ENCODE data around the gene PLA2G15. TPM values are rescaled to one million over a fixed set of nuclear protein-coding genes. Genes with fewer than 3 reads are reported as not detected.

The PLA2G15 gene
- polyA plus RNA-seq, 1 experiment = 15.7 TPM

DNA sequence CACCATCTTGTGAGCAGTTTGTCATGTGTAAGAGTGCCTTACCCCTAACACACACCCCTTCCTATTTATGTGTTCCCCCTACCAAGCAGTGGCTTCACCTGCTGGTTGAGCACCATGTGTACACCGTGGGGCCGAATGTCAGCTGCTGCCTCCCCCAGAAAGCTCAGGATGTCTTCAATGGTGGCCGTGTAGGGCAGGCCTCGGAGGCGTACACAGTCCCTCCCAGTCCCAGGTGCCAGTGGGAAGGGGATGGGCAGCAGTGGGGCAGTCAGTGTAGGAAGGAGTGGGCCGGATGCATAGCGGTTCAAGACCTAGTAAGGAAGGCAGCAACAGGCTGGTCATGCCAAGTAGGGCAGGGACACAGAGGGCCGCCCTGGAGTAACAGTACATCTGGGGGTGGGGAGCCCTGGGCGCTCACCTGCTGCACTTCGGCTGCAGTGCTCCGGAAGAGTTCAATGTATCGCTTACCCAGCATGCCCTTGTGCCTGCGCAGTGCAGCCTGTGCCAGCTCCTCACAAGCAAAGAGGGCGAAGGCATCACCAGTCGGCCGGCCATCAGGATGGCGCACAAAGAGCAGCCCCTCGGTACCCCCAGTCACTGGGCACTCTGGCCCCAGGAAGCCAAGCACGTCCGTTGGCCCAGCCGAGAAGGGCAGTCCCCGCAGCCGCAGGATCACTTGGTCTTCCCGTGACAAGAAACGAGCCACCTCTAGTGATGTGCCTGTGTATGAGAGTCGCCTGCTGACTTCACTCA lies 13.6 kb upstream of the PLA2G15 start:
- DNase-seq (ENCODE audit: low read depth, low spot score) = no peak
- ChIA-PET CTCF (interaction anchor here (0.5 to 1.2 kb wide), 3 partner anchors 166 to 238 kb away, joined by 3 read pairs; no protein-coding TSS in a partner anchor), POLR2A (no interaction called here)
- Histone ChIP-seq H3K9me3 (ENCODE audit: control insufficient read depth, insufficient read depth, low read length) (no peaks in the 10 kb centered on the region; the same call in 1 of the 2 replicates), H3K27me3 (ENCODE audit: control insufficient read depth, insufficient read depth, low read length) (no peaks in the 10 kb centered on the region), H3K27ac (ENCODE audit: low read depth, low read length) (no peak overlapping the region), H3K4me3 (ENCODE audit: low read depth, low read length) (no peak overlapping the region)
- TF ChIP-seq, protein P1, sequence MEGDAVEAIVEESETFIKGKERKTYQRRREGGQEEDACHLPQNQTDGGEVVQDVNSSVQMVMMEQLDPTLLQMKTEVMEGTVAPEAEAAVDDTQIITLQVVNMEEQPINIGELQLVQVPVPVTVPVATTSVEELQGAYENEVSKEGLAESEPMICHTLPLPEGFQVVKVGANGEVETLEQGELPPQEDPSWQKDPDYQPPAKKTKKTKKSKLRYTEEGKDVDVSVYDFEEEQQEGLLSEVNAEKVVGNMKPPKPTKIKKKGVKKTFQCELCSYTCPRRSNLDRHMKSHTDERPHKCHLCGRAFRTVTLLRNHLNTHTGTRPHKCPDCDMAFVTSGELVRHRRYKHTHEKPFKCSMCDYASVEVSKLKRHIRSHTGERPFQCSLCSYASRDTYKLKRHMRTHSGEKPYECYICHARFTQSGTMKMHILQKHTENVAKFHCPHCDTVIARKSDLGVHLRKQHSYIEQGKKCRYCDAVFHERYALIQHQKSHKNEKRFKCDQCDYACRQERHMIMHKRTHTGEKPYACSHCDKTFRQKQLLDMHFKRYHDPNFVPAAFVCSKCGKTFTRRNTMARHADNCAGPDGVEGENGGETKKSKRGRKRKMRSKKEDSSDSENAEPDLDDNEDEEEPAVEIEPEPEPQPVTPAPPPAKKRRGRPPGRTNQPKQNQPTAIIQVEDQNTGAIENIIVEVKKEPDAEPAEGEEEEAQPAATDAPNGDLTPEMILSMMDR (IDR thresholded peaks at IDR 0.05; ENCODE audit: low read depth, low read length) = no peak

DNA sequence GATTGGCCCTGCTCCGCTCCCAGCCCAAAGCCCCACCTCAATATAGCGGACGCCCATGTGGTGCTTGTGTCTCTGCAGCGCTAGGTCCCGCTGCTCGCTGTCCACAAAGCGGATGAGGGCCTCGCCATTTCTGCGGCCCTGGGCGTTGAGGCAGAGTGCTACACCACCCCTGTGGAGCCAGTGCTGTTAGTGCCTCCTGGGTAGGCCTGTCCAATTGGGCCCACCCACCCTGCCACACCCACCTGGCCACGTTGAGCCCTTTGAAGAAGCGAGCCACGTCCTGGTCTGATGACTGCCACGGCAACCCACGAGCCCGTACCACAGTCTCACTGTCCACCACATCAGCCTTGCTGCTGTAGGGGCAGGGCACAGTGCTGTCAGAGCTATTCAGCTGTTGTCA lies 12.8 kb upstream of the PLA2G15 start:
- no peak for DNase-seq (ENCODE audit: low read depth, low spot score)
- TF ChIP-seq, protein P1 (IDR thresholded peaks at IDR 0.05; ENCODE audit: low read depth, low read length) = no peak
- Histone ChIP-seq H3K27ac (ENCODE audit: low read depth, low read length) (no peak overlapping the region), H3K27me3 (ENCODE audit: control insufficient read depth, insufficient read depth, low read length) (no peaks in the 10 kb centered on the region), H3K4me3 (ENCODE audit: low read depth, low read length) (no peak overlapping the region), H3K9me3 (ENCODE audit: control insufficient read depth, insufficient read depth, low read length) (no peaks in the 10 kb centered on the region; the same call in 1 of the 2 replicates)
- CTCF ChIA-PET = no interaction called here
- POLR2A ChIA-PET = no interaction called here

DNA sequence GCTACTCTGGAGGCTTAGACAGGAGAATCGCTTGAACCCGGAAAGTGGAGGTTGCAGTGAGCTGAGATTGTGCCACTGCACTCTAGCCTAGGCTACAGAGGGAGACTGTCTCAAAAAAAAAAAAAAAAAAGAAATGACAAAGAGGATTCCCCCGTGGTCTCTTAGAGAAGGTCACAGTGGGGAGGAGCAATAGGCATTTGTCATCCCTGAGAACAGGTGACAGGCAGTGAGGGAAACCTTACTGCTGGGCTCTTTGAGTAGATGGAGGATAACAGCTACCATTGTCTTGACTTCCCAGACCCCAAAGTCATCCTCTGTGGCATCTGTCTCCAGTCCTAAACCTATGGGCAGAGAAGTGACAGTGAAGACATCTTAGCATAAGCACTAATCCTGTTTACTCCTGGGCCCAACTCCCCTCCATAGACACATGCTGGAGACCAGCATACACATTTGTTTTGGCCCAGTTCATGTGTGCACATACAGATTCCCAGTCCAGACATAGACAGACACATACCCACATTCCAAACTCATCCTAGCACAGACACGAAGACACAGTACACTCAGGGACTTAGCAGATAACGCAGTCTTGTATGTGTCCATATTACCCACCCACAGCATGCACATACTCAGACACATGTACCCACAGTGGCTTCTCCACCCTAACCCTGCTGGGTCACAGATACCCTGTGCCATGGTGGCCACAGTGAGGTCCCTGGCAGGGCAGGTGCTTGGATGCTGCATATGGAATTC lies 11.9 kb upstream of the PLA2G15 start:
- no peak for DNase-seq (ENCODE audit: low read depth, low spot score)
- Histone ChIP-seq H3K9me3 (ENCODE audit: control insufficient read depth, insufficient read depth, low read length) (no peaks in the 10 kb centered on the region; the same call in 1 of the 2 replicates), H3K27ac (ENCODE audit: low read depth, low read length) (no peak overlapping the region), H3K27me3 (ENCODE audit: control insufficient read depth, insufficient read depth, low read length) (no peaks in the 10 kb centered on the region), H3K4me3 (ENCODE audit: low read depth, low read length) (no peak overlapping the region)
- ChIA-PET CTCF (interaction anchor here (0.7 to 1.5 kb wide), 3 partner anchors 96 to 225 kb away, joined by 3 to 6 read pairs (median 4); no protein-coding TSS in a partner anchor), POLR2A (no interaction called here)
- TF ChIP-seq, protein P1 (IDR thresholded peaks at IDR 0.05; ENCODE audit: low read depth, low read length) = no peak

DNA sequence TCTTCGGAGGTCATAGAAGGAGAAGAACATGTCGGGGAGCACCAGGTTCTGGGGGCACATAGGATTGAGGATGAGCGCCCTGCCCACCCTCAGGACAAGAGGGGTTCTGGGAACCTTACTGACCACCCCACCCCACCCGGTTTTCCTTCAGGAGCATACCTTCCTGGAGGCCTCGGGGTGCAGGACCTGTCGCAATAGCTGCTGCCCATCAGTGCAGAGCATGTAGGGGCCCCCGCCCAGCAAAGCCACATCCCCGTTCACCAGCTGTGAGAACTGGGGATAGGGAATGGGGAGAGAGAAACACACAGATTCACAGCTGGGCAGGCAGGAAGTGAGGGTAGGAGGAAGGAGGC lies 11.4 kb upstream of the PLA2G15 start:
- TF ChIP-seq, protein P1 (IDR thresholded peaks at IDR 0.05; ENCODE audit: low read depth, low read length) = no peak
- no peak for DNase-seq (ENCODE audit: low read depth, low spot score)
- no peaks in the 10 kb centered on the region for H3K27me3 ChIP-seq (ENCODE audit: control insufficient read depth, insufficient read depth, low read length)
- H3K4me3 ChIP-seq (ENCODE audit: low read depth, low read length) = no peak overlapping the region
- H3K27ac ChIP-seq (ENCODE audit: low read depth, low read length) = no peak overlapping the region
- CTCF ChIA-PET = interaction anchor here (1.0 to 1.5 kb wide), 2 partner anchors 95 to 226 kb away, joined by 3 to 6 read pairs; no protein-coding TSS in a partner anchor
- no peaks in the 10 kb centered on the region; the same call in 1 of the 2 replicates for H3K9me3 ChIP-seq (ENCODE audit: control insufficient read depth, insufficient read depth, low read length)
- POLR2A ChIA-PET = no interaction called here
